ENCODE results near the gene AUNIP.
A peak's percentile ranks its signal among the peaks of the same experiment; 100 is the strongest.

Gene AUNIP

DNA sequence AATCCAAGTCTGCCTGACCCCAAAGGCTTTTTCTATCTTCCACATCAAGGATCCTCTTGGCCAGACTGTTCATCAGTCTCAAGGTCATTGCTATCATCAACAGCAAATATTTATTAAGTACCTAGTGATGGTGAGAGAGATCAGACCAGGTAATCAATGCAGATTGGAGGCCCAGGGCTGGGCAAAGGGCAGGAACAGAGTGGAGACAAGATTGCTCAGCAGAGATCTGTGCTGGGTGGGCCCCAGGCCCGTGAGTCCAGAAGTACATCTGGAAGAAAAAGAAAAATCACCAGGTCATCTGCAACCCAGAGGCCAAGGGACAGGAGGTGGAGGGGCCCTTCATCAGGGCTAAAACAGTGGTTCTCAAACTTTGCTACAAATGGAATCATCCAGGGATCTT, 26.3 kb upstream of the AUNIP start:
- DNase-seq: no peak

DNA sequence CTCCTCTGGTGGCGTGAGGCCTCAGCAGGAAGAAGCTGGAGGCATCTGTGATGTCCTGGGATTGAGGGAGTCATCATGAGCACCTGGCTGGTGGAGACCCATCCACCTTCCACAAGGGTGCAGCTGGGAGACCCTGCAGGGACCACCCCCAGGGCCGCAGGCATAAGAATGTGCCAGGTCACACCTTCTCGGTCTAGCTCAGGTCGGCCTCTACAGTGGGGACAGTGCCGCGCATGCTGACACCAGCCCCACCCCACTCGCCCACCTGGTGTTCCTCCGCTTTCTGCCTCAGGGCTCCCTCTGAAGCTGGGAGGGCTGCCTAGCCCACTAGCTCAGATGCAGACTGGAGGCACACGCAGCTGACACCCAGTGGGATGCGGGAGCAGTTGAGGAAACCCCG, 22.0 kb upstream of the AUNIP start:
- DNase-seq: no peak

DNA sequence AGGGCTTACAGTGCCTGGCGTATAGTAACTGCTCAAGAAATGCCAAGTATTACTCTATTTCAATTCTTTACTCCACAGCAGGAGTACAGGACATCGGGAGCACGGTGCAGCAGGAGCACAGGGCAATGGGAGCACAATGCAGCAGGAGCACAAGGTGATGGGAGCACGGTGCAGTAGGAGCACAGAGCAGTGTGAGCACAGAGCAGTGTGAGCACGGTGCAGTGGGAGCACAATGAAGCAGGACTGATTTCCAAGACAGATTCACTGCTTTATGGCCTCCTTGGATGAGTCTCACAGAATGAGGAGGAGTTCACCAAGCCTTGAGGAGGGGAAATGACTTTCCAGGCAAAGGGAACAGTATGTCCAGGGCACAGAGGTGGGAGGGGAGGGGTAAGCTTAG, 21.3 kb upstream of the AUNIP start:
- DNase-seq: no peak

GRCh38 chr1:25879675-25880074, 20.4 kb upstream of the AUNIP start:
- no peak for DNase-seq

DNA sequence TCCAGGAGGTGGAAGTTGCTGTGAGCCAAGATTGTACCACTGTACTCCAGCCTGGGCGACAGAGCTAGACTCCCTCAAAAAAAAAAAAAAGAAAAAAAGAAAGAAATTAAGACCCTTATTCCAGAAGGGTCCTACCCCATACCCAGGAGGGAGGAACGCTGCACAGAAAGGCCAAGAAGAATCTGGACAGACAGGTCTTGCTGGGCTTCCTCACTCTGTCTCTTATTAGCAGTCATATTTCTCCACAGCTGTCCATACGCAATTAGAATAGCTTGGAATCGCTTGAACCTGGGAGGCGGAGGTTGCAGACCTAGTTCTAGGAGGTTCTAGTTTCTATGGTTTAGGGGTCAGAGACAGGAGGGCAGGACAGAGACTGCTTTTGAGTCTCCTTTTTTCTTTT, 19.4 kb upstream of the AUNIP start:
- no peak for DNase-seq

GRCh38 chr1:25877155-25877554, 17.9 kb upstream of the AUNIP start:
- no peak for DNase-seq

- no peak for DNase-seq
Observed at GRCh38 chr1:25876693-25877077, 17.4 kb upstream of the AUNIP start.

- DNase-seq: no peak
Observed at GRCh38 chr1:25875856-25876692, 16.8 kb upstream of the AUNIP start.

- peak; percentile 66 for DNase-seq
Observed at GRCh38 chr1:25875154-25875855, 16.0 kb upstream of the AUNIP start, which contains the start of gene PAQR7. PAQR7 (minus strand) TSS chr1:25875708; CDS start chr1:25863839, 11,869 bp downstream.

- DNase-seq: no peak
Observed at GRCh38 chr1:25874635-25875153, 15.4 kb upstream of the AUNIP start.

GRCh38 chr1:25874209-25874608, 15.0 kb upstream of the AUNIP start:
- no peak for DNase-seq

DNA sequence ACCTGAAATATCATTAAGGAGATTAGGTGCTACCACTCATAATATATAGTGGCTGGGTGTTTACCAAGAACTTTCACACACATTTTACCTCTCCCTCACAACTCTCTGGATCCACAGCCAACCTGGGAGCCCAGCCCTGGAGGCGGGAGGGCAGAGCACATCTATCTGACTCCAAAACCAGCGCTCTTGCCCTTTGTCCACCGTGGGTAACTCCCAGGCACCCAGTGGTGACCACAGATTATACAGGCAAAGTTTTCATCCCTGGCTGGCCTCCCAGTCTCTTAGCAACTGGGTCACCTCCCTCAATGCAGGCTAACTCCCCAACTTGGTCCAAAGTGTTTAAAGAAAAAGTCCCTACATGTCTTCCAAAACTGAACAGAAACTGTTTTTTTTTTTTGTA, 13.9 kb upstream of the AUNIP start:
- DNase-seq: no peak

DNA sequence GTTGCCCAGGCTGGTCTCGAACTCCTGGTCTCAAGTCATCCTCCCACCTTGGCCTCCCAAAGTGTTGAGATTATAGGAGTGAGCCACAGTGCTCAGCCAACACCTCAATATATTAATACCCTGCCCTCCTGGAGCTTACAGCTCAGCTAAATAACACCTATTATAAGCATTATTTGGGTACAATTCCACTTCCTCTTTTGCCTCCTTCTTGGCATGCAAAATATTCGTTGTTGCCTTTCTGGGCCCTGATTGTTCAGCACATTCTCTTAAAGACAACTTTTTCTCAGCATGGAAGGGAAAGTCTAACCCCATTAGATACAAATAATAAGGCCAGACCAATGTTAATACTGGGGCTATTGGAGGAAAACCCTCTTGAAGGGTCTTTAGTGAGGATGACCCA, 13.5 kb upstream of the AUNIP start:
- no peak for DNase-seq

GRCh38 chr1:25871704-25872494, 12.6 kb upstream of the AUNIP start:
- no peak for DNase-seq

DNA sequence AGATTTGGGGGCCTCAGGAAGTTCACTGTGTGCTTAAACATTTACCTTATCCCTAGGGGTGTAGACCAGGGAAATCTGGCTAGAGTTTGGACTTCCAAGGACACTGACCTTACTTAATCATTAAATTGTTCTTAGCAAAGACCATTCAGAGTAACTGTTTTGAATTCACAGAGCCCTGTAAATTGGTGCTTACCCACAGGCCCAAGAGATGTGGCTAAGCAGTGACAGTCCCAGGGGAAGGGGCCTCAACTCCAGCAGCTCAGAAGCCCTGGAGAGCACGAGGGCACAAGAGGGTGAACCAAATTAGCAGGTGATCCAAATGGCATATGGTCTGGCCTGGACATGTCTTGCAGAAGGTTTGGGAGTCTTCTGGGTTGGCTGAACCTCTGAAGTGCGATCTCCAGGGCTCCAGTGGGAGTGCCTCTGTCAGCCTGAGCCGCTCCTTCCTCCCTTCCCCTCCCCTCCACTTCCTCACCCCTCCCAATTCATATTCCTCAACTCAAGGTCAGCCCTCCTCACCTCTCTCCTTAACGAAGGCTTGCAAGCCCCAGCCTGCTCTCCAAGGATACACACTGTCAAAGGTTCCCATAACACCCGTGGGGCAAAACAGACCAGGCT, 11.9 kb upstream of the AUNIP start:
- DNase-seq: no peak

GRCh38 chr1:25870614-25871013, 11.4 kb upstream of the AUNIP start:
- DNase-seq: no peak

DNA sequence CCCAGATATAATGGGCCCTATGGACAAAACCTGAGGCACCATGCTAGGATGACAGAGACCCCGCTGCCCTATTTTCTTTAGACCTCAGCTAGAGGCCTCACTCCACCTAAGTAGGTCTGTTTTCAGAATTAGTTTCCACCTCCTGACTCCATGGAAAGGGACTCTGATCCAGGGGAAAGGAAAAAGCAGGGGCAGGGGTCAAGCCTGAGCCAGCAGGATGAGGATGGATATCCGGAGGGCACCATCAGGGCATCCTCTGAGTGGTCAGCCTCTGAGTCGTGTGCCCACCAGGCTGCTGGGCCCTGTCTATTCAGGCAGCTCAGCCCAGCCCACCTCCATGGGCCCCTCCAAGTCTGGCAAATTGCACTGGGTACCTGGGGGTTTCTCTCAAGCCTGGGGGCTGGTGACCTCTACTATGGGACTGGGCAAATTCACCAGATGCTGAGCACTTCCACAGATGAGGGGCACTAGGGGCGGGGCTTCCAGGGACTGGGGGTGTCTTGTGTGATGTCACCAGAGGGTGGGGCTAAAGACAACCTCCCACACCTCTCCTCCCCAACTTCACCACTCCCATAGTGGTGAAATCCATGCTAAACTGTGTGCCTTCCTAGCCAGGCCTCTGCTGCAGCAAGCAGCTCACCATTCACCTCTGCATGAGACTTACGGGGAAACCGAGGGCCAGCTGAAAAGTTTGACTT, 10.8 kb upstream of the AUNIP start:
- DNase-seq: no peak

DNA sequence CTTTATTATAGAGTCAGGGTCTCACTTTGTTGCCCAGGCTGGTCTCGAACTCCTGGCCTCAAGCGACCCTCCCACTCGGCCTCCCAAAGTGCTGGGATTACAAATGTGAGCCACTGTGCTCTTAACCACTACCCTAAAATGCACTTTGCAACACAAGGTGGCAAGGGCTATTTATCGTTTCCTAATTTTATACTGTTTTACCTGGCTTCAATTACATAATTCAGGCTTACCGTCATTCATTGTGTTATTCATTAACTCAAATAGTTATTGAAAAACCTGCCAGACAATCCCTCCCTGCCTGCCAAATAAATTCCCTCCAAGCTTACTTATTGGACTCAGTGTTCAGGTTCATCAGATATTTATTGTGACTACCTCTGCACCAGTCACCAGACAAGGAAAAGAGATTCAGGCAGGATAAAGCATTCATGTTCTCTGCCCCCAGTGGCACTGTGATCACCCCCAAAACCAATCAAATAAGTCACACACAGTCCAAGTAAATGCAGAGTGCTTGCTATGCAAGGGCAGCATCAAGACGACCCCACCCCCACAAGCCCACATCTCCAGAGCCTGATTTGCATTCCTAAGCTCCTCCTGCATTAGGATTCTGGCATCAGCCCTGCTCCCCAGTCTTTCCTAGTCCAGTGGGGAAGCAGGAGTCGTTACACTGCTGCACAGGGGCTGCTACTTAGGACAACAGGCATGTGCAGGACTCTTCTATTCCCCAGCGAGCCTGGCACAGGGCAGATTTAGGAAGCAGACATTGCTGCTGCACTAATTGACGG, 8.1 kb upstream of the AUNIP start:
- DNase-seq: no peak

DNA sequence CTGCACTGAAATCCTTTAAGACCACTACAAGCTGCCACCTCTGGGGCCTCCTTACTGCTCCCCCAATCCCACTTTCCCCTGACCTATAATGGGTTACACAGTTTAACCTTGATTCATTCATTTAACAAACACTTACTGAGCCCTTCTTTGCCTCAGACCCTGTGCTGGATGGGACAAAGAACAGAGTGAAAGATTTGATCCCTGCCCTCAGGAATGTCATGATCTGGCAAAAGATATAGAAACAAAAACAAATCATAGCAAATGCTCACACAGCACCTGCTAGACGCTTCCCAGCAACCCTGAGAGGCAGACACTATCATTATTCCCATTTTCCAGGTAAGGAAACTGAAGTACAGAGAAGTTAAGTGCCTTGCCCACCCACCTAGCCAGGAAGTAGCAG, 7.0 kb upstream of the AUNIP start:
- no peak for DNase-seq

- no peak for DNase-seq
Observed at GRCh38 chr1:25864434-25864833, 5.2 kb upstream of the AUNIP start.

- no peak for DNase-seq
Observed at GRCh38 chr1:25863486-25864262, 4.4 kb upstream of the AUNIP start.
